A673 (cell line): ENCODE measurements around the gene BCL2L1. TPM values are rescaled to one million over a fixed set of nuclear protein-coding genes. Genes with fewer than 3 reads are reported as not detected.

Source experiments
- BruUV-seq: library from RNA; stranded (reverse); fragments of 400-500 nt; replicated peaks from 2 replicates; lab custom pipeline; 2021; lab: Mats Ljungman, UMichigan
- CTCF ChIA-PET: fragments of 300-600 bp; sonication (Branson Sonifier 250); formaldehyde crosslinking; loops from one replicate; lab custom pipeline; 2022; ENCODE audit warnings: antibody characterized with exemption; lab: Charles Lee
- POLR2A ChIA-PET: fragments of 300-600 bp; sonication (Branson Sonifier 250); formaldehyde crosslinking; loops from one replicate; lab custom pipeline; 2022; ENCODE audit warnings: antibody characterized with exemption; ENCODE audit not compliant: low non-redundant PET; lab: Charles Lee
- DNase-seq: peaks from one replicate; pipeline ENCODE4 v3.0.0-alpha.2; 2015; ENCODE audit warnings: low spot score
- H3K27ac ChIP-seq: fragments of 200-600 bp; sonication (generic); 2 replicates; pipeline ENCODE4 v1.5.1; 2016; ENCODE audit warnings: mixed run types, low read depth, mild to moderate bottlenecking, mixed read lengths, antibody characterized with exemption, low read length; ENCODE audit not compliant: poor library complexity, severe bottlenecking
- H3K27me3 ChIP-seq: fragments of 200-600 bp; sonication (generic); replicated peaks from 2 replicates; pipeline ENCODE4 v1.6.1; 2017; ENCODE audit warnings: mixed run types, low read depth, mild to moderate bottlenecking, mixed read lengths, antibody characterized with exemption, low read length; ENCODE audit not compliant: insufficient read depth, poor library complexity
- H3K36me3 ChIP-seq: fragments of 200-600 bp; sonication (generic); 2 replicates; pipeline ENCODE4 v1.6.1; 2016; ENCODE audit warnings: mixed run types, mild to moderate bottlenecking, mixed read lengths, antibody characterized with exemption, low read length; ENCODE audit not compliant: insufficient read depth, poor library complexity, severe bottlenecking
- H3K4me1 ChIP-seq: fragments of 200-600 bp; sonication (generic); 2 replicates; pipeline ENCODE4 v1.6.1; 2017; ENCODE audit warnings: mixed run types, mild to moderate bottlenecking, mixed read lengths, antibody characterized with exemption, low read length; ENCODE audit not compliant: insufficient read depth, poor library complexity, severe bottlenecking
- H3K4me3 ChIP-seq: fragments of 200-600 bp; sonication (generic); 2 replicates; pipeline ENCODE4 v1.5.1; 2016; ENCODE audit warnings: low read depth, mixed run types, mild to moderate bottlenecking, mixed read lengths, low read length; ENCODE audit not compliant: poor library complexity, severe bottlenecking
- H3K9me3 ChIP-seq: fragments of 200-600 bp; sonication (generic); 2 replicates; pipeline ENCODE4 v1.6.1; 2016; ENCODE audit warnings: mixed run types, low read depth, mild to moderate bottlenecking, mixed read lengths, antibody characterized with exemption, low read length; ENCODE audit not compliant: poor library complexity, severe bottlenecking
- EZH2 ChIP-seq: fragments of 200-600 bp; sonication (generic); IDR thresholded peaks from 2 replicates; pipeline ENCODE4 v1.6.1; 2017; ENCODE audit warnings: borderline replicate concordance, low read depth, mild to moderate bottlenecking, mixed read lengths, antibody characterized with exemption, low read length; ENCODE audit not compliant: poor library complexity, severe bottlenecking
- intact Hi-C: fragments of 100-400 bp; cut with micrococcal nuclease; formaldehyde crosslinking; loops from one replicate; pipeline ENCODE4 v1.10.0; 2022; ENCODE audit not compliant: unreplicated experiment
- total RNA-seq: library from RNA; stranded (reverse); gene quantifications from 2 replicates; pipeline ENCODE4 v1.2.3, GENCODE V29; 2021
- TF ChIP-seq, protein P1 (sequence below): fragments of 300-800, 200-600 bp; sonication (generic); conservative IDR thresholded peaks from 2 replicates; pipeline ENCODE4 v1.5.1; 2017; ENCODE audit warnings: low read depth, mild to moderate bottlenecking, antibody characterized with exemption, low read length, moderate library complexity, mixed read lengths

Gene BCL2L1
- total RNA-seq, 1 experiment from 2014 or later = 47.8 TPM

DNA sequence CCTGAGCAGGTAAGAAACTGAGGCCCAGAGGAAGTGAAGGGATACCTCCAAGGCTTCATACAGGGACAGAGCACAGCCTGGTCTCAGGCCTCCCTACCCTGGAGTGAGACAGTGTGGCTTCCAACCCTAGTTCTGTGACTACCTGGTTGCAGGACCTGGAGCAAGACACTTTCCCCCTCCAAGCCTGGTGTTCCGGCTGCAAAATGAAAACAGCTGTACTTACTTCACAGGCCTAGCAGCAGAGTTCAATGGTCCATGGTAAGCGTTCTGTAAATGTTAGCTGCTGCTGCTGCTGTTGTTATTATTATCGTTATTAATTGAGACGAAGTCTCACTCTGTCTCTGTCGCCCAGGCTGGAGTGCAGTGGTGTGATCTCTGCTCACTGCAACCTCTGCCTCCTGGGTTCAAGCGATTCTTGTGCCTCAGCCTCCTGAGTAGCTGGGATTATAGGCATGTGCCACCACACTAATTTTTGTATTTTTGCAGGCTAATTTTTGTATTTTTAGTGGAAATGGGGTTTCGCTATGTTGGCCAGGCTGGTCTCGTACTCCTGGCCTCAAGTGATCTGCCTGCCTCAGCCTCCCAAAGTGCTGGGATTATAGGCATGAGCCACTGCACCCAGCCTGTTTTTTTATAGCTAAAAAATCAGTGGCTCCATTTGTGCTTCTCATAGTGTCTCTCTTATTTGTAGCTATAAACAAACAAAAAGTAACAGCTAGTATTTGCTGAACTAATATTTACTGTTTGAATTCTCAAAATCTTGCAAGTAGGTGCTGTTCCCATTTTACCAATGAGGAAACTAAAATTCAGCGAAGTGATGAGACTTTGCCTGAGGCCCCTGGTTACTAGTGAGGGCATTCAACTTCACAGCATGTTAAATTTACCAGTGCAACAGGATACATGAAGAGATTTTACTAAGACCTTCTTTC, 43.0 kb downstream of the BCL2L1 start:
- intact Hi-C loops = no loop called here
- H3K4me1 ChIP-seq = peaks cover 23% of the 10 kb centered on the region
- POLR2A ChIA-PET = no interaction called here

DNA sequence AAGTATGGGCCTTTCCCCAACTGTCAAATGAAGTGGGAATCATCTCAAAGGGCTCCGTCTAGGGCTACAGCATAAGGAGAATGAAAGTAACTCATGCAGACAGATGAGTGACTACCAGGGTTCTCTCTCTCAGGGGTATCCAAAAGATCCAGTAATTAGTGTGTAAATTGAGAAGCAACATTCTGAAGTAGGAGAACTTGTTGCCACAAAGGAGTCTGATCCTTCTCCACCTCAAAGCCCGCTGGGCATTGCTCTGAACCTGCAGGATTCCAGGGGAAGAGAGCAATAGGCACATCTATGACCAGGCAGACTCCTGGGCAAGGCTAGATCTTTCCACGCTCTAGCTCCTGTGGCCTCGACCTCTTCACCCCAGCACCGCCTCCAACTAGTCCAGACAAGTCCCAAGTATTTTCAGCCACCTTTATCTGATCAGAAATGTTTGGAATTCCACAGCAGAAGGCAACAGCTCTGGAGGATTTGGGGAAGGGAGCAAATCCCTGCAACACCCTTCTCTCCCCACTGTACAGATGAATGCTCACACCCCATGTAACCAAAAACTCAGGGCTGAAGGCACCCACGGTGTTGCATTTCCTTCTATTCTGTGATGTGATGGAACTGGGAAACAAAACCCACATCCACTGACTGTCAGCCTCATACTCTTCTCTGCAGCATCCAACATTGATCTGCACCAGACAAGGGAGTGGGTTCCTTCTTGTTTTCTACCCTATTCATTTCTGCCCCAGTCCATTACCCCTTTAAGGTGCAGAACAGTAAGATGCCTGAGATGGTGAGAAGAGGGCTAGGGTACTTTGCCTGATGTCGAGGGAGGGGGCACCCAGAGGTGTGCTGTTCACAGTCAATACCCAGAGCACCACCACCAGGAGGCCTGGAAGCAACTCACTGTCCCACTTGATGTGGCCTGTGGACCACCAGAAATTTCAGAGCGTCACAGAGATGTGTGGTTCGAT, 44.0 kb downstream of the BCL2L1 start:
- CTCF ChIA-PET = interaction anchor here (1.0 kb wide), 1 partner anchor 17 kb away, joined by 4 read pairs; no protein-coding TSS in a partner anchor
- POLR2A ChIA-PET = no interaction called here
- no peaks in the 10 kb centered on the region for H3K36me3 ChIP-seq
- H3K27ac ChIP-seq = no peak overlapping the region
- H3K27me3 ChIP-seq = no peaks in the 10 kb centered on the region
- BruUV-seq = no TSS peak
- intact Hi-C loops = no loop called here
- H3K4me1 ChIP-seq = peaks cover 32% of the 10 kb centered on the region
- H3K4me3 ChIP-seq = no peak overlapping the region
- no peak for TF ChIP-seq EZH2
- TF ChIP-seq, protein P1, sequence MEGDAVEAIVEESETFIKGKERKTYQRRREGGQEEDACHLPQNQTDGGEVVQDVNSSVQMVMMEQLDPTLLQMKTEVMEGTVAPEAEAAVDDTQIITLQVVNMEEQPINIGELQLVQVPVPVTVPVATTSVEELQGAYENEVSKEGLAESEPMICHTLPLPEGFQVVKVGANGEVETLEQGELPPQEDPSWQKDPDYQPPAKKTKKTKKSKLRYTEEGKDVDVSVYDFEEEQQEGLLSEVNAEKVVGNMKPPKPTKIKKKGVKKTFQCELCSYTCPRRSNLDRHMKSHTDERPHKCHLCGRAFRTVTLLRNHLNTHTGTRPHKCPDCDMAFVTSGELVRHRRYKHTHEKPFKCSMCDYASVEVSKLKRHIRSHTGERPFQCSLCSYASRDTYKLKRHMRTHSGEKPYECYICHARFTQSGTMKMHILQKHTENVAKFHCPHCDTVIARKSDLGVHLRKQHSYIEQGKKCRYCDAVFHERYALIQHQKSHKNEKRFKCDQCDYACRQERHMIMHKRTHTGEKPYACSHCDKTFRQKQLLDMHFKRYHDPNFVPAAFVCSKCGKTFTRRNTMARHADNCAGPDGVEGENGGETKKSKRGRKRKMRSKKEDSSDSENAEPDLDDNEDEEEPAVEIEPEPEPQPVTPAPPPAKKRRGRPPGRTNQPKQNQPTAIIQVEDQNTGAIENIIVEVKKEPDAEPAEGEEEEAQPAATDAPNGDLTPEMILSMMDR = no peak
- no peak for DNase-seq
- H3K9me3 ChIP-seq = no peaks in the 10 kb centered on the region

More for the DNA sequence above, 43.0 kb downstream of the BCL2L1 start:
- Histone ChIP-seq H3K27me3 (no peaks in the 10 kb centered on the region), H3K9me3 (no peaks in the 10 kb centered on the region), H3K4me3 (no peak overlapping the region), H3K36me3 (no peaks in the 10 kb centered on the region), H3K27ac (no peak overlapping the region)
- no peak for TF ChIP-seq EZH2
- TF ChIP-seq, protein P1 = no peak
- CTCF ChIA-PET = interaction anchor here (1.1 kb wide), 1 partner anchor 18 kb away, joined by 4 read pairs; no protein-coding TSS in a partner anchor
- DNase-seq = no peak
- BruUV-seq = no TSS peak
